OCI-LY3 (cell line): Measurements from ENCODE around the gene LAMB4.

Experiments used
- H2AFZ ChIP-seq: fragments of 200-600, 300-600 bp; shearing (Covaris generic); 2 replicates; pipeline ENCODE4 v1.6.0; 2014; ENCODE audit warnings: antibody characterized with exemption, low read depth, low read length
- H3K27ac ChIP-seq: fragments of 200-600, 300-600 bp; sonication (generic); 2 replicates; pipeline ENCODE4 v1.5.1; 2014; ENCODE audit warnings: mild to moderate bottlenecking, low read length, moderate library complexity, mixed read lengths
- H3K27me3 ChIP-seq: fragments of 200-600, 300-600 bp; sonication (generic); 2 replicates; pipeline ENCODE4 v1.6.1; 2014; ENCODE audit warnings: low read depth, low read length, mixed read lengths
- H3K36me3 ChIP-seq: fragments of 200-600, 300-600 bp; sonication (generic); replicated peaks from 2 replicates; pipeline ENCODE3; 2014; ENCODE audit warnings: low read depth, low read length, mixed read lengths
- H3K4me1 ChIP-seq: fragments of 300-600, 200-600 bp; sonication (generic); 2 replicates; pipeline ENCODE4 v1.6.1; 2014; ENCODE audit warnings: low read length, mixed read lengths
- H3K4me2 ChIP-seq: fragments of 200-600, 300-600 bp; sonication (generic); 2 replicates; pipeline ENCODE4 v1.6.1; 2014; ENCODE audit warnings: low read length, mixed read lengths
- H3K4me3 ChIP-seq: fragments of 300-600, 200-600 bp; sonication (generic); 2 replicates; pipeline ENCODE4 v1.5.1; 2014; ENCODE audit warnings: antibody characterized with exemption, mild to moderate bottlenecking, low read length, moderate library complexity
- H3K79me2 ChIP-seq: fragments of 300-600, 200-600 bp; shearing (Covaris generic); 2 replicates; pipeline ENCODE4 v1.6.1; 2014; ENCODE audit warnings: mild to moderate bottlenecking, low read length, mixed read lengths
- H3K9ac ChIP-seq: fragments of 300-600, 200-600 bp; shearing (Covaris generic); 2 replicates; pipeline ENCODE4 v1.6.0; 2014; ENCODE audit warnings: mild to moderate bottlenecking, low read length, moderate library complexity
- H3K9me3 ChIP-seq: fragments of 200-600, 300-600 bp; shearing (Covaris generic); 2 replicates; pipeline ENCODE4 v1.6.1; 2014; ENCODE audit warnings: low read length, mixed read lengths; ENCODE audit not compliant: insufficient read depth
- H4K20me1 ChIP-seq: fragments of 200-600, 300-600 bp; sonication (generic); 2 replicates; pipeline ENCODE4 v1.6.1; 2016; ENCODE audit warnings: low read length, mixed read lengths; ENCODE audit not compliant: insufficient read depth
- CTCF ChIP-seq: fragments of 200-600, 300-600 bp; sonication (generic); IDR thresholded peaks from 2 replicates; pipeline ENCODE4 v1.5.1; 2014; ENCODE audit warnings: antibody characterized with exemption, low read length, low read depth
- EZH2phosphoT487 ChIP-seq: fragments of 200-600 bp; shearing (Covaris generic); IDR thresholded peaks from 2 replicates; pipeline ENCODE4 v1.6.1; 2018; ENCODE audit warnings: antibody characterized with exemption, mixed run types, low read depth

LAMB4 gene

GRCh38 chr7:108170251-108170650, 40.1 kb upstream of the LAMB4 start:
- Histone ChIP-seq H3K4me1 (no peaks in the 10 kb centered on the region), H3K27ac (no peak overlapping the region), H3K9ac (no peak overlapping the region), H3K4me3 (no peak overlapping the region), H3K79me2 (no peaks in the 10 kb centered on the region), H3K27me3 (no peaks in the 10 kb centered on the region), H2AFZ (no peak overlapping the region), H4K20me1 (no peaks in the 10 kb centered on the region), H3K4me2 (no peak overlapping the region), H3K9me3 (no peaks in the 10 kb centered on the region), H3K36me3 (peaks cover 11% of the 10 kb centered on the region)
- TF ChIP-seq CTCF: no peak
- TF ChIP-seq EZH2phosphoT487: no peak

GRCh38 chr7:108167460-108167859, 37.3 kb upstream of the LAMB4 start:
- no peak overlapping the region for H3K27ac ChIP-seq
- H3K36me3 ChIP-seq: peaks cover 3% of the 10 kb centered on the region
- H3K4me3 ChIP-seq: no peak overlapping the region
- no peaks in the 10 kb centered on the region for H3K79me2 ChIP-seq
- H3K4me2 ChIP-seq: no peak overlapping the region
- no peaks in the 10 kb centered on the region for H3K27me3 ChIP-seq
- H3K9ac ChIP-seq: no peak overlapping the region
- no peaks in the 10 kb centered on the region for H3K4me1 ChIP-seq
- TF ChIP-seq CTCF (no peak), EZH2phosphoT487 (no peak)
- H3K9me3 ChIP-seq: no peaks in the 10 kb centered on the region
- no peak overlapping the region for H2AFZ ChIP-seq
- no peaks in the 10 kb centered on the region for H4K20me1 ChIP-seq

- Histone ChIP-seq H3K36me3 (peaks cover 3% of the 10 kb centered on the region), H3K4me2 (no peak overlapping the region), H3K4me3 (no peak overlapping the region), H4K20me1 (no peaks in the 10 kb centered on the region), H2AFZ (no peak overlapping the region), H3K27me3 (no peaks in the 10 kb centered on the region), H3K27ac (no peak overlapping the region), H3K9me3 (no peaks in the 10 kb centered on the region), H3K79me2 (no peaks in the 10 kb centered on the region), H3K9ac (no peak overlapping the region), H3K4me1 (no peaks in the 10 kb centered on the region)
- TF ChIP-seq EZH2phosphoT487 (no peak), CTCF (no peak)
Observed at GRCh38 chr7:108166687-108167086, 36.5 kb upstream of the LAMB4 start.

- H3K9me3 ChIP-seq: no peaks in the 10 kb centered on the region
- H3K79me2 ChIP-seq: no peaks in the 10 kb centered on the region
- no peak overlapping the region for H3K9ac ChIP-seq
- no peak overlapping the region for H3K4me3 ChIP-seq
- TF ChIP-seq EZH2phosphoT487: no peak
- no peak for TF ChIP-seq CTCF
- no peak overlapping the region for H3K4me2 ChIP-seq
- no peak overlapping the region for H3K27ac ChIP-seq
- peaks cover 3% of the 10 kb centered on the region for H3K36me3 ChIP-seq
- no peaks in the 10 kb centered on the region for H4K20me1 ChIP-seq
- H3K27me3 ChIP-seq: no peaks in the 10 kb centered on the region
- no peak overlapping the region for H2AFZ ChIP-seq
- H3K4me1 ChIP-seq: no peaks in the 10 kb centered on the region
Observed at GRCh38 chr7:108165723-108166122, 35.6 kb upstream of the LAMB4 start.
